HG03439 (cell line): ENCODE data around the gene CALM3.
A peak's percentile ranks its signal among the peaks of the same experiment; 100 is the strongest.

Experiments
- ATAC-seq: cut with Tn5 transposase; IDR thresholded peaks from one replicate; pipeline ENCODE4 v1.9.1; 2021; ENCODE audit warnings: mild to moderate bottlenecking, moderate library complexity; ENCODE audit not compliant: unreplicated experiment

The CALM3 gene

GRCh38 chr19:46599716-46600373 is 1.3 kb upstream of the CALM3 start:
- no peak for ATAC-seq

GRCh38 chr19:46600384-46601317 is 479 bp upstream of the CALM3 start:
- peak; percentile 88 for ATAC-seq

DNA sequence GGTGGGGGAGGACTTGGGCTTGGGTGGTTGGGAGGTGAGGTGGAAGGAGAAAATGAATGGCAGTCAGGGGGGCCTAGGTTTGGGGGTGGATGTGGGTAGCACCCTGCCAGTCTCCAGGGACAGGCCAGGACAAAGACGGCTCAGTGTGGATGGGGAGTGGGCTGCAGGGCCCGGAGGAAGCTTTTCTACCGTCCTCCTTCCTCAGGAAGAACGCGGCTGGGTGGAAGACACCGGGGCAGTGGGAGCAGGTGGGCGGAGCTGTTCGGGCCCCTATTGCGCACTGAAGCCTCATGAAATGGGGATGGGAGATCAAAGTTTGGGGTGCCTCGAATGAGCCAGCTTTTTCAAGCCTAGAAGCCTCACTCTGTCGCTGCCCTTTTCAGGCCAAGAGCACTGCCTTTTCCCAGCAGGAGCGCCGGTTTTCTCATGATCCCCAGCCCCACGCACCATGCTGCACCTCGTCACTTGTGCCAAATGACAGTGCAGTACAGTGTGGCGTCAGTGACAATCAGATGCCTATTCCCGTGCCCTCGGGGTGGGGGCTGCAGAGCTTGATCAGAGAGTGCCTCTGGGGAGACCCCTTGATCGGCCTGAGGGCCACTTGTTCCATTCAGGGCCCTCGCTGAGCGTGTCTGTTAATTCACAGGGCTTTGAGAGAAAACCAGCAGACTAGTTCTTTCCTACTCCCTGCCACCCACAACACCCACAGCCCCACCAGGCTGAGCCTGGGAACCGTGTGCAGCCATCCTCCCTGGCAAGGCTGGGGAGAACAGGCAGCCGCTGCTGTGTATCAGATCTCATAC is 1.5 kb downstream of the CALM3 start:
- ATAC-seq: no peak

DNA sequence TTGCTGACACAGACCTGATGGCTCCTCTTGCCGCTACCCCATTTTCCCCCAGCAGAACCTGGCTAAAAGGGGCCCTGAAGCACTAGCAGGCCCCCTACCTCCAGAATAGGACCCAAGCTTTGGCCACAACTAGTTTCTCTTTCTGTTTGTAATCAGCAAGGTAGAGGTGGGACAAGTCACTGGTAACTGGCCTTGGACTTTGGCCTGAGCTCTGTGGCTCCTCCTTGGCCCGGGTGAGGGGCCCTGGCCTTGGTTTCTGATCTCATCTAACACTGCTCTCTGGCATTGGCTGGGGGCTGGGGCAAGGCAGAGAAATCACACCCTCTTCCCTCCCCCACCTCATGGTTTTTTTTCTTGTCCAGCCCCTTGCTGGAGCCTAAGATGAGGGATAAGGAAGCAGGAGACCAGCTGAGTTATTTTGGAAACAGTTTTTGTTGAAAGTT is 2.1 kb downstream of the CALM3 start:
- ATAC-seq: no peak

GRCh38 chr19:46603752-46604231 is 2.7 kb downstream of the CALM3 start:
- no peak for ATAC-seq

GRCh38 chr19:46604781-46605355 is 3.7 kb downstream of the CALM3 start:
- no peak for ATAC-seq

- ATAC-seq: no peak
Observed at GRCh38 chr19:46605356-46605821, 4.3 kb downstream of the CALM3 start.

DNA sequence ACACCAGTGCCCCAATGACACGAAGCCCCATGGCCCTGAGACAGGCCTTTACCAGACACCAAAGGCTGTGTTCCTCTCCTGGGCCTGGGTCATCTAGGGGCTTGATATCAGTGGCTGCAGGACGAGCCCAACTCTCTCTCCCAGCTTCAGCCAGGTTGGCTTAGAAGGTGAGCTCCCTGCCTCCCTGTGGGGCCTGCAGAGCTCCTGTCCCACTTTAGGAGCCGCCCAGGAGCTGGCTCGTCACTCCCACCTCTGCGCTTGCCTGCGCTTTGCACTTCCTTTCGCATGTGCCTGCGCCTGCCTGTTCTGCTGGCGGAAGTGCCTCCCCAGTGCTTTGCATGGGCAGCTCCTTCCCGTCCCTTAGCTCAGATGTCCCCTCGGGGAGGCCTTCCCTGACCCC is 4.9 kb downstream of the CALM3 start:
- no peak for ATAC-seq

- ATAC-seq: no peak
Observed at GRCh38 chr19:46606681-46607447, 5.7 kb downstream of the CALM3 start.

GRCh38 chr19:46607448-46607841 is 6.3 kb downstream of the CALM3 start:
- ATAC-seq: no peak

GRCh38 chr19:46608178-46608577 is 7.0 kb downstream of the CALM3 start:
- ATAC-seq: no peak

DNA sequence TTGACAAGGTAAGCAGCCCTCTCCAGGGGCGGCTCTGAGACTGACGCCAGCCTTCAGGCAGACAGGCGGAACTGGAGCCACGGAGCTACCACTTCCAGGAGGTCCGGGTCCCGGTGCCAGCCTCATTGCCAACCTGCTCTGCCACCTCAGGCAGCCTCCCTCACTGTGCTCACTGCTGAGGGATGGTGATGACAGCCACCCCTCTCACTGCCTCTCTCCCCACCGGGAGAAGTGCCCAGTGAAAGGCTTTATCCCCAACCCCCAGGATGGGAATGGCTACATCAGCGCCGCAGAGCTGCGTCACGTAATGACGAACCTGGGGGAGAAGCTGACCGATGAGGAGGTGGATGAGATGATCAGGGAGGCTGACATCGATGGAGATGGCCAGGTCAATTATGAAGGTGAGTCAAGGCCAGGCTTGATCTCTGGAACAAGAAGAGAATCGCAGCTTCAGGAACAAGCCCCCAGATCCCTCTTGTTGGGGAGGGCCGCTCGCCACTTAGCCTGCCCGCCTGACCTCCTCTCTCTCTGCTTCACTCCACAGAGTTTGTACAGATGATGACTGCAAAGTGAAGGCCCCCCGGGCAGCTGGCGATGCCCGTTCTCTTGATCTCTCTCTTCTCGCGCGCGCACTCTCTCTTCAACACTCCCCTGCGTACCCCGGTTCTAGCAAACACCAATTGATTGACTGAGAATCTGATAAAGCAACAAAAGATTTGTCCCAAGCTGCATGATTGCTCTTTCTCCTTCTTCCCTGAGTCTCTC is 7.6 kb downstream of the CALM3 start:
- ATAC-seq: no peak

- no peak for ATAC-seq
Observed at GRCh38 chr19:46609511-46610412, 8.6 kb downstream of the CALM3 start.

DNA sequence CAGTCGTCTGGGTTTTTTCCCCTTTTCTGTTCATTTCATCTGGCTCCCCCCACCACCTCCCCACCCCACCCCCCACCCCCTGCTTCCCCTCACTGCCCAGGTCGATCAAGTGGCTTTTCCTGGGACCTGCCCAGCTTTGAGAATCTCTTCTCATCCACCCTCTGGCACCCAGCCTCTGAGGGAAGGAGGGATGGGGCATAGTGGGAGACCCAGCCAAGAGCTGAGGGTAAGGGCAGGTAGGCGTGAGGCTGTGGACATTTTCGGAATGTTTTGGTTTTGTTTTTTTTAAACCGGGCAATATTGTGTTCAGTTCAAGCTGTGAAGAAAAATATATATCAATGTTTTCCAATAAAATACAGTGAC is 9.3 kb downstream of the CALM3 start:
- ATAC-seq: no peak

- ATAC-seq: no peak
Observed at GRCh38 chr19:46610851-46611770, 10.0 kb downstream of the CALM3 start.

DNA sequence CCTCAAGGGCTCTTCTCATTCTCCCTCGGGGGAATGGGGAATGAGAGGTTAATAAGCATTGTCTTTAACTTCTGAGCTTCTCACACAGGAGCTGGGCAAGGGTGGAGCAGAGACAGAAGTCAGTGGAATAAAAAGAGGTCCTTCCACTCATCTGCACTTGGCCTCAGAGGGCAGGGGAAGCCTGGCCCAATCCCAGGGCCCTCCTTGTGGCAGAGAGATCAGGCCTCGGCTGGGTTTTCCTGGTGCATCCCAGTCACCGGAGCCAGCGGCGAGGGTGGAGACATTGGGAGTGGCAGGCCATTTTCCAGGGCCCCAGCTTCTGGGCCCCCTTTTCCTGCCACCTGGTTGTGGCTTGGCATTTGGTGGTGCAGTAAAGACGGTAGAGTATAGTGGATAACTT is 10.6 kb downstream of the CALM3 start:
- ATAC-seq: no peak

- ATAC-seq: no peak
Observed at GRCh38 chr19:46613525-46613924, 12.4 kb downstream of the CALM3 start.
